PC-3 (cell line): ENCODE measurements around the gene SLIT1.

ENCODE experiments used
- CTCF ChIP-seq: fragments of 300-600 bp; sonication (generic); conservative IDR thresholded peaks from 2 replicates; pipeline ENCODE4 v1.5.1; 2017; ENCODE audit warnings: antibody characterized with exemption, low read depth, mild to moderate bottlenecking, low read length
- EZH2 ChIP-seq: fragments of 300-600 bp; sonication (generic); IDR thresholded peaks from one replicate; pipeline ENCODE4 v1.6.1; 2017; ENCODE audit warnings: antibody characterized with exemption, mild to moderate bottlenecking, low read length; ENCODE audit not compliant: unreplicated experiment
- EZH2phosphoT487 ChIP-seq: fragments of 300-600 bp; sonication (generic); IDR thresholded peaks from 2 replicates; pipeline ENCODE4 v1.6.1; 2018; ENCODE audit warnings: mild to moderate bottlenecking, antibody characterized with exemption, low read length, borderline replicate concordance

GRCh38 chr10:97022616-97023015 is 163.1 kb downstream of the SLIT1 start:
- no peak for TF ChIP-seq EZH2phosphoT487
- no peak for TF ChIP-seq CTCF
- TF ChIP-seq EZH2: no peak
